Activated CD4-positive, alpha-beta T cell treated with anti-CD3 and anti-CD28 coated beads, Interleukin-2, amount 50 U/mL, for 48 hours (primary cell): ENCODE results near the gene ATL2.
"Not testable (repeated sequence)": the region's sequence is repeated elsewhere in the genome, so short reads cannot be mapped to it uniquely, and the experiment has no call there.

Experiments
- DNase-seq, 2 experiments: peaks; one replicate each; pipeline ENCODE4 v3.0.0-alpha.2; 2020

ATL2 gene

DNA sequence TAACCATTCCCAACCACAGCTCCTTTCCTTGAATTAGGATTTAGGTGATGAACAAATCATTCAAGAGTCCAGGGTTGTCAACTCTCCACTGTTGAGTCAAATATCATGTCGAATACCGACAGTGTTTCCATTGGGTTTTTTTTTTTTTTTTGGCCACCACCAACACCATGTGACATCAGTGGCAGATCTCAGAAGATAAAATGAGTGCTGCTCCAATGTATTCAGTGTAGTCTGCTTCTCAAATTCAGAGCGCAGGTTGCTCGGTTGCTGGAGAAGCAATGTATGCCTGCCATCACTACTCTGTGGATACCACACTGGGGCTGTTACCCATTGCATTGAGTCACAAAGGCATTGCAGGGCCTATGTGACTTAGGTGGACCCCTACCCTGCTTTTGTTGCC is 10.8 kb upstream of the ATL2 start:
- DNase-seq = no peak

DNA sequence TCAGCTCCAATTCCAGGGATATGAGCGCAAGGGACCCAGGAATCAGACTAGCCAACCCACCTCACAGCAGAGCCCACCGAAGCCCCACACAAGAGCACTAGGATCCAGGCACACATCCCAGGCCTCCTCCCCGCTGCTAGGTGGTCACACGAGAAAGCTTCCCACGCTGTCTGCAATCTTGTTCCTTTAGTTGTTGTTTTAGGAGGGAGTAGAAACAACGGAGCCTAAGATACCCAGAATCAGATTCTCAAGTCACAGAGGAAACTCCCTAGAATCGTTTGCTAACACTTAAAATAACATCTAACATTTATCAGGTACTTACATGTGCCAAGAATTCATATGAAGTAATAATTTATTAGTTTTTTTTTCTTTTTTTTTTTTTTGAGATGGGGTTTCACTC is 9.7 kb upstream of the ATL2 start:
- no peak for DNase-seq

DNA sequence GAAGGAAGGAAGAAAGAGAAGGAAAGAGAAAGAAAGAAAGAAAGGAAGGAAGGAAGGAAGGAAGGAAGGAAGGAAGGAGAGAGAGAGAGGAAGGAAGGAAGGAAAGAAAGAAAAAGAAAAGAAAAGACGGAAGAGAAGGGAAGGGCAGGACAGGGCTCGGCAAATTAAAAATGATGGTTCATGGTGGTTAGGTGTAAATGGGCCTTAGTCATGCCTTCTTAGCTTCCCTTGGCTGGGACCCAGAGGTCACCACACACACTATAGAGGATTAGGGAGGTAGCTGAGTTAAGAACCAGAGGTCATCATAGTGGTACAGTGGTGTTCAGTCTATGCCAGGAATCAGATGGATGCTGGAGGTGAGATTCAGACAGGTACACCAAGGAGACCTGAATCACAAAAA is 9.3 kb upstream of the ATL2 start:
- no peak for DNase-seq

DNA sequence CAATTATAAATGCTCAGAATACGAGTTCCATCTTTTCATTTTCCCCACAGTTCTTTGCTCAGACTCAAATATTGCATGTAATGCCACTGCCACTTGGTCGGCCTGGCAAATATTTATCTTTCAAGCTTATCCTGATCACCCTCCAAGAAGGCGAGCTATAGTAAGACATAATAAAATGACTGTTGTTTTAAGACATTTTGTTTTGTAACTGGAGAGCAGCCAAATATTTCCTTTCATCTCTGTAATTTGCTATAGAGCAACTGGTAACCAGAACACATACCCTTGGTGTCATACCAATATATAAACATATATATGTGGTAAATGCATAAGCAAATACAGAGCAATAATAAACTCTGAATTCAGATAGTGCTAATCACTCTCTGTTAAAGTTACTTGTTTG is 7.3 kb upstream of the ATL2 start:
- DNase-seq = no peak

DNA sequence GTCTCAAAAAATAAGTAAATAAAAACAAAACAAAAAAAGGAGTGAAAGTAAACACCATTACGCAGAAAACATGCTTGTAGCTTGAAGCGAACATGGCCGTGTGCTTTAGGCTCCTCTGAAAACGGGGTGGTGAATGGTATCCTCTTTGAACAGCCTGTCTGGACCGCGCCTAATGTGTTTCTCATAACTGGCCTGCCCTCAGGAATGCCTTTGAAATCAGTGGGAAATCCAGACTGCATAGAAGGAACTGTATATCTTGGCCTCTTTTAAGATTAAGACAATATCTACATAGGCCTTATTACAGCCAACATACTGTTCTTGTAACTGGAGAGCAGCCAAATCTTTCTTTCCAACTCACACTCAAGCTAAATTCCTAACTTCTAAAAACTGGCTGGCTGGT is 6.7 kb upstream of the ATL2 start:
- DNase-seq = not testable (repeated sequence)

DNA sequence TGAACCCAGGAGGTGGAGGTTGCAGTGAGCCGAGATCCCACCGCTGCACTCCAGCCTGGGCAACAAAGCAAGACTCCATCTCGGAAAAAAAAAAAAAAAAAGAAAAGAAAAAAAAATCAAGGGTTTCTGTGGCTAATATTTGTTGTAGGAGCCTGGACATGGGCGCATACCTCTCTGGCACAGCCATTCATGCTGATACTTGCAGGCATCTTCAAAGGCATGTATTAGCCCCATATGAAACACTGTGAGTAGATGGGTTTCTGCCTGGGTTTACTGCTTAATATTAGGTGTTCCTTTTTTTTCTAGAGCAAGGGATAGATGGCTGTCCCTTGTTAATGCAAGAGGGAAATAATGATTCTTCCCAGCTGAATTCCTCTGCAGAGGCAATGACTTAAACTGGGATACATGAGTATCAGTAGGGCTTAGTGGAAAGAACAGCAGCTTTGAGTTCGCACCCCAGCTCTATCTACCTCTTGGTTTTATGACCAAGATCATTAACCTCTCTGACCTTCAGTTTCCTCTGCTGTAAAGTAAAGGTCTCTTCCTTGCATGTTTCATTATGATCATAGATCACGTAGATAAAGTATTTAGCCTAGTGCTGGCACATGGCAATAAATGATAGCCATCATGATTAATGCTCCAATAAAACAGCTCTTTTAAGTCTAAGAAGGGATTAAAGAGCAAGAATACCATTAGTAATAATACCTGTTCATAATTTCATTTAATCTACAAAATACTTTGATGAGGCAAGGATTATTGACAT is 4.5 kb upstream of the ATL2 start:
- no peak for DNase-seq

DNA sequence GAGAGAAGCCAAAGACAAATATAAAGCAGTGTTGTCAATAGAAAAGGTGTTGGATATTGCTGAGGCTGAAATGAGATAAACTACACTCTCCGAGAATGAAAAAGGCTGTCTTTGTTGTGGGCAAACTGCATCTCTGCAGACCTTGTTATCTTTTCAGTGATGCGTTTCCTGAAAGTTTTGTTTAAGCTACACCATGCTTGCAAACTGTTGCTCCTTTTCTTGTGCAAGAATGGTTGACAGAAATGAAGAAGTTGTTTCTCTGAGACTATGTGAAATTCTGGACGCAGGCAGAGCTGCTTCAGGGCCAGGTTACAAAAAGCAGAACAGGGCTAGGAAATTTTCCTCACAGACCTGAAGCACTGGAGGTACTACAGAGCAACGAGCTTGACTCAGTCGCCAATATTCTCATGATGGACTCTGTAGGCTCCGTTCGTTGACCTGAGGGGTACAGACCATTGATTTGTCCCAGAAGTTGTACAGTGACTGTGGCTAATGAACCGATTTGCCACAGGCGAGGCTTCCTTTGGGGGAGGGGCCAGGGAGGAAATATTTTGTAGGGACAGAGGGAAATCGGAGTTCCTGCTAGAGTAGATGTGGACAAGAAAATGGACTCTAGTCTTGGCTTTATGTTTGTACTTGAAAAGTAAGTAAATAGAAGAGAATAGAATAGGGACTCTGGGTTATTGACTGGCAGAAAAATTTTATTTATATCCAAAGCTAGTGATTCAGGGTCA is 3.5 kb upstream of the ATL2 start:
- no peak for DNase-seq

DNA sequence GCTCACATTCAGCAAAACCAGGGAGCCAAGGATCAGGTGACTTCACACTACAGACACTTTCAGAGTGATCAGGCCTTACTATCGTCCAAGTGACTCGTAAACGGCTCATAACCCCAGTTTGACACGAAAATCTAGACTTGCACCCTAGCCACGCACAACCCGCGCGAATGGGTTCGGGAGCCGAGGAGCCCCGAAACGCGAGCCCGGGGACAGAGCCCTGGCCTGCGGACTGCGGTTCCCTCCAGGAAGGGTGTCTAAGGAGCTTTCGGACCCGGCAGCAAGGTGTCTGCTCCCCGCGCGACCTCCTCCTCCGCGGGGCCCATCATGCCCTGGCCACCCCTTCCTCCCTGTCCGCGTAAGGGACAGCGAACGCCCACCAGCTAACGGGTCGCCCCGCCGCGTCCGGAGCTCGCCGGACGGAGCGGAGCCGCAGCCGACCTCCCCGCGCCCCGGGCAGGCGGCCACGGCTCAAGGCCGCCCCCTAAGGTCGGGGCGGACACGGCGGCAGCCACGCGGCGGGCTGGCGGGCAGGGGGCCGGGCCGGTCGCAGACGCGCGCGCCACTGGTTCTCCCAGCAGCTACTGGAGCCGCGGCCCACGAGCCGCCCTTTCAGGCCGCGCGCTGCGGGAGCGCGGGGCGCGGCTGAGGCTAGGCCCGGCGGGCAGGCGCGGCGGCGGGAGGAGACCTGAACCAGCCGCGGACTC is 575 bp downstream of the ATL2 start:
- peak; percentile 60 to 68 for DNase-seq

DNA sequence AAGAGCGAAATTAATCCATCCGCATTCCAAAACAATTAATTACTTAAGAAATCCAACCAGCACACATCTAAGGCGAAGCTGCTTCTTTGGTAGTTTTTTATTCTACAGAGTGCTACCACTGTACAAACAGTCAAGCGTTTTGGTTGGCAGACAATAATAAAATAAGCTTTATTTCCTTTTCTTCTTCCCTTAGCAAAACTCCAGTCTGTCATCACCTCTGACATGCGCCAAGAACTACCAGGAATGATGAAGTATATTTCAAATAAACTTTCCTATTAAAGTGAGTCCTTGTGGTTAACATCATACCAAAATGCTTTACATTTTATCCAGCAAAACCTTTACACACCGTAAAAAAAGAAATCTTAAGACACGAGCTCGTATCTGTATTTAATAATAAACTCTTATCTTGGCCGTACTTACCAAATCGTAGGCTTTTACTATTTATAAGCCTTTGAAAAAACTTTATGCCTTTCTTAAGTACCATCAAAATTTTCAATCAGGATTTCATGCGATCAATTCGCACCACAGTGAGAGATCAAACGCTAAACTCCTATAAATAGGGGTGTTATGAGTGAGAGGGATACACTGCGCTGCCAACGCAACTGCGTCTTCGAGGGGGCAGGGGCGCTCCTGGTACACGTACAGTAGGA is 1.3 kb downstream of the ATL2 start:
- no peak for DNase-seq

DNA sequence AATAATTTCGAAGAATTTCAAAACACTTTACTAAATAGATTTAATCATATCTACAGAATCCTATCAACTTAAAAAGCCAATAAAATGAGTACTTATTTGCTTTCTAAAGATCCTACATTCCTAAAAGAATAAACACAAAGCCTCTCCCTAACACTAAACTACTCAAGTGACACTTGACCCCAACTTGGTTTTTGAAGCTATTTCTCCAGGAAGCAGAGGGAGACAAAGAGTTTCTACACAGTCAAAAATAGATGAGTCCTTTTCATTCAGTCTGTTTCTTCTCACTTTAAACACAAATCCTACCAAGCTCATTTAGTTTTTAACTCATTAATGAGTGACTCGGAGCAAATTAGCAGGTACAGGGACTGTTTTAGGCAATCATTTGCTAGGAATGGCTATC is 2.1 kb downstream of the ATL2 start:
- DNase-seq = no peak

DNA sequence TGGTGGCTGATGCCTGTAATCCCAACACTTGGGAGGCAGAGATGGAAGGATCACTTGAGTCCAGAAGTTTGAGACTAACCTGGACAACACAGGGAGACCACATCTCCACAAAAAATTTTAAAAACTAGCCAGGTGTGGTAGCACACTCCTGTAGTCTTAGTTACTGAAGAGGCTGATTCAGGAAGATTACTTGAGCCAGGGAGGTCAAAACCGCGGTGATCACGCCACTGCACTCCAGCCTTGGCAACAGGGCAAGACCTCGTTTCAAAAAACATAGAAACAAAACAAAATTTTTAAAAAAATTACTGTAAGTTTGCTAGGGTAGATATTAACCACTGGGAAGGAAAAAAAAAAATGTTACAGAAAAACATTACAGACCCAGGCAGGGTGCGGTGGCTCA is 5.8 kb downstream of the ATL2 start:
- DNase-seq = no peak

DNA sequence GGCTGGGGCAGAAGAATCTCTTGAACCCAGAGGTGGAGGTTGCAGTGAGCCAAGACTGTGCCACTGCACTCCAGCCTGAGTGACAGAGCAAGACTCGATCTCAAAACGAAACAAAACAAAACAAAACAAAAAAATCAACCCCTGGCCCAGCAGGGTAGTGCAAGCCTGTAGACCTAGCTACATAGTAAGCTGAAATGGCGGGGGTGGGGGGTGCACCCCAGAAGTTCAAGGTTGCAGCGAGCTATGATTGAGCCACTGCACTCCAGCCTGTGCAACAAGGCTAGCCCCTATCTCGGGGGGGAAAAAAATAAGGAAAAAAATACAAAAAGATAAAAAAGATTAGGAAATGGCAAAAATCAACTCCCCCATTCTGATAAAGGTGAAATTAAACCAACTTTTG is 6.4 kb downstream of the ATL2 start:
- no peak for DNase-seq

DNA sequence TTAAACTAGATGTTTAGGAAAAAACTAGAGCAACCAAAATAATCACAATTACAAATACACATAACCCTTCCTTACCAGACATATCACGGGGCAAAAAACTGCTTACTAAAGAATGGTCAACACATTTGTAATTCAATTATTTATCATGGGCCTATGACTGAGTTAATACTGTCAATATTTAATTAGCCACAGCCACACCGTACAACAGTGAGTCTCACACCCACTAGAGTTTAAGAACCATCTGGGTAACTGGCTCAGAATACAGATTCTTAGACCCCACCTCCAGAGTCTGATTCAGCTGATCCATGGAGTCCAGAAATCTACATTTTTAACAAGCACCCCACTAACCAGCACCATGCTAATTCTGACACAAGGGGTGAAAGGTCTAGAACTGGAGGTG is 14.8 kb downstream of the ATL2 start:
- DNase-seq = no peak

DNA sequence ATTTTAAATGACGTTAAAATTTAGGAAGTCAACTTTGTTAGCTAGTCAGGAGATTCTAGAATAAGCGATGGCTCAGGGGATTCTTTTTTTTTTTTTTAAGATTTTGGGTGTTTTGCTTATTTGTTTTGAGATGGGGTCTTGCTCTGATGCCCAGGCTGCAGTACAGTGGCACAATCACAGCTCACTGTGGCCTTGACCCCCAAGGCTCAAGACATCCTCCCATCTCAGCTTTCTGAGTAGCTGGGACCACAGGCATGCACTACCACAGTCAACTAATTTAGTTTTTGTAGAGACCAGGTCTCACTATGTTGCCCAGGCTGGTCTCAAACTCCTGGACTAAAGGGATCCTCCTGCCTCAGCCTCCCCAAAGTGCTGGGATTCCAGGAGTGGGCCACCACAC is 16.9 kb downstream of the ATL2 start:
- DNase-seq = no peak

DNA sequence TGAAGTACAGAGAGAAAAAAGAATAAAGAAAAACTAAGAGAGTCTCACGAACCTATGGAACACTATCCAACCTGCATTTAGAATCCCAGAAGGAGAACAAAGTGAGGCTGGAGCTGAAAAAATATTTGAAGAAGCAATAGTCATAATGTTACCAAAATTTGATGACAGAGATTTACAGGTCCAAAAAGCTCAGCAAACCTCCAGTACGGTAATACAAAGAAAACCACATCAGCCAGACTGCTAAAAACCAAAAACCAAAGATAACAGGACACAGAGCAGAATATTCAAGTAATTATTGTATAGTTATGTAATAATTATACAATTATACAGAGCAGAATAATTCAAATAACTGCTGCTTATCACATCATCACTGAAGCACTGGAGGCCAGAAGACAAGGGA is 23.7 kb downstream of the ATL2 start:
- no peak for DNase-seq

DNA sequence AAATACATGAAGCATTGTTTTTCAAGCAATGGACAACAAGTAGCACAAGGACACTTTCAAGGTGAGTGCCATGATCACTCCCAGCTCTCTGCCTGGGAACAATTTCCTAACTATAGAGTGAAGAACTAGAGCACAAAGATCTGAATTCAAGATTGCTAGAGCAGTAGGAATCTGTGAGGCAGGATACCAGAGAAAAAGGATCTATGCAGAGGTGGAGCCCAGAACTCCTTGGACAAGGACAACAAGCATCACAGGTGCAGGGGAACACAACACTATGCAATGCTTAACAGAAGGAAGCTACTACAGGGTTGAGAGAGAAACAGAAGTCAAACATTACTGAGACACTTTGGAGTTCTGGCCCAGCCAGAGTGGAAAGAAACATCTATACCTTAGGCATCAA is 24.7 kb downstream of the ATL2 start:
- DNase-seq = no peak

DNA sequence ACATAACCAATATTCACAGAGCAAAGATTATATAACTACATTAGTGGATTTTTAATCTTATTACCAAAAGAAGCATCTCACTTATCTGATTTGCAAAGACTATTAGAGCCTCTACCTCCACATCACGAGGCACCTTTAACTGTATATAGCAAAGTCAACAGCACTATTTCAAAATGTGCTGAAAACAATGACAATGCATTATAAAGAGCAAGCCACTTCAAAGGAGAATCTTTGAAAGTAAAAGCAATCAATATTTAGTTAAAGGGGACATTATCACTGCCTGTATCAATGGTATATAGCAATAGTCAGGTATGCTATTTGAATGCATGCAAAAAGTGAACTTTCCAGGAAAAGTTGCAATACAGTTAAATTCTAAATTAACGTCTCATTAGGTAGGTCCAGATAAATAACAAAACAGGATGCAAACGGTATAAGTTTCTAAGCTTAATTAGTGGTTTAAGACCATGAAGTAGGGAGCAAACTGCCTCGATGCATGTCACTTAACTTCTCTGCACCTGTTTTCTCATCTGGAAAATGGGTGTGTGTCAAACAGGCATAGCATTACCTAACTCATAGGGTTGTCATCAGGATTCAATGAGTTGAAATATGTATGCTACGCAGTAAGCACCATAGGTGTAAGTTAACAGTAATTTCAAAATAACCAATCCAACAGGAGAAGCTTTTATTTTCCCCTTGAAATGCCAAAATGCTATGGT is 31.6 kb downstream of the ATL2 start:
- DNase-seq = no peak

DNA sequence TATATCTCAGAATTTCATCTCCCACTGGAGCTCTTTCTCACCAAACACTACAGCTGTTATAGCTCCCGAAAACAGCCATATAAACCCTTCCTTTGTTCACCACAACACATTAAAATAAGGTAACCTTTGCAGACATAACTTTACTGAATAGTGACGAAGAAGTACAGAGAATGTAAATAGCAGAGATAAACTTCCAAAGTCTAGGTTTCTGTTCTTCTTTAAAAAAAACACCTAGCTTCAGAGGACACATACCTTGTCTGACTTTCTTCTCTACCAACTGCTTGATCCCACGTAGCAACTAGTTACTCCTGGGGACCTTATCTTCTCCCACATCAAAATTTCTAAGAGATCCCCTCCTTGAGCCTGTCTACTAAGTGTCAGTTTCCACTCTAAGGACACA is 32.3 kb downstream of the ATL2 start:
- no peak for DNase-seq

DNA sequence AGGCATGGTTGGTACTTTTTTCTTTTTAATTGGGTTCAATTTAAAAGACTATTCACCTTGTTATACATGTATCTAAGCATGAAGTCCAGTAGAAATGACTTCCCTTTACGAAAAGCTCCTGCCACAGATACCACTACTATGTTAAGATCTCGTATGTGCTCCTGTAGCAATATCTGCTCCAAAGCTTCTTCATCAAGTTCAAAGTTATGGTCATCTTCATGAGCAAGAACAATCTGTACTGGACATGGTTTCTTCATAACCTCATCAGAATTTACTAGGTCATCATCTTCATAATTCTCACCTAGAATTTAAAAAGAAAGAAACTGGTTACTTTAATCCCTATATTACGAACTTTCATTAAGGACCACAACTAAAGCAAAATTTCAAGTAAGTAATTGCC is 33.9 kb downstream of the ATL2 start:
- DNase-seq = no peak

DNA sequence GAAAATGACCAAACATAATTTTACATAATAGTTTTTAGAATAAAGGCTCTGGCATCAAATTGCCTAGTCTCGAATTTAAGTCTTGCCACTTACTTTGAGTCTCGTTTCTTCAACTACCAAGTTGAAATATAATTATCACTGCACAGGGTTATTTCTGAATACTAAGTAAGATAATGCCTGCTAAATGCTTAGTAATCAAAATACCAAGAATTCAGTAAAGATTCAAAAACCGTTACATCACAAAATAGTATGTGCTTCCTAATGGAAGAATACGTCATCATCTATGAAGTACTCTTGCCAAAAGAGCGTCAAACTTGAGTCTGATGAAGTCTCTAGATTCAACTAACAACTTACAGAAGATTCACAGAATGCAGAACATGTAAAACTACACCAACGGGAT is 40.5 kb downstream of the ATL2 start:
- DNase-seq = no peak

DNA sequence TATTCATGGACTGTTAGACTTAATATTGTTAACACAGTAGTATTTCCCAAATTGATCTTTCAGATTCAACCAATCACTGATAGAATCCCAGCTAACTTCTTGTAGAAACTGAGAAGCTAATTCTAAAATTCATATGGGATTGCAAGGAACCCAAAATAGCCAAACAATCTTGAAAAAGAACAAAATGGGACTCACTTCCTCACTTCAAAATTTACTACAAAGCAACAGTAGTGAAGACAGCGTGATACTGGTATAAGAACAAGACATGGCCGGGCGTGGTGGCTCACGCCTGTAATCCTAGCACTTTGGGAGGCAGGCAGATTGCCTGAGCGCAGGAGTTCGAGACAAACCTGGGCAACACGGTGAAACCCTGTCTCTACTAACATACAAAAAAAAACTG is 46.3 kb downstream of the ATL2 start:
- no peak for DNase-seq

DNA sequence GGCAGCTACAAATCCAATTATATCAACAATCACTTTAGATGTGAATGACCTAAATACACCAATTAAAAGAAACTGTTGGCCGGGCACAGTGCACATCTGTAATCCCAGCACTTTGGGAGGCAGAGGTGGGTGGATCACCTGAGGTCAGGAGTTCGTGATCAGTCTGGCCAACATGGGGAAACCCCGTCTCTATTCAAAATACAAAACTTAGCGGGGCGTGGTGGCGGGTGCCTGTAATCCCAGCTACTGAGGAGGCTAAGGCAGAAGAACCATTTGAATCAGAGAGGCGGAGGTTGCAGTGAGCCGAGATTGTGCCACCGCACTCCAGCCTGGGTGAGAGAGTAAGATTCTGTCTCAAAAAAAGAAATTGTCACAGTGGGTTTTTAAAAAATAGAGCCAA is 49.5 kb downstream of the ATL2 start:
- DNase-seq = no peak

DNA sequence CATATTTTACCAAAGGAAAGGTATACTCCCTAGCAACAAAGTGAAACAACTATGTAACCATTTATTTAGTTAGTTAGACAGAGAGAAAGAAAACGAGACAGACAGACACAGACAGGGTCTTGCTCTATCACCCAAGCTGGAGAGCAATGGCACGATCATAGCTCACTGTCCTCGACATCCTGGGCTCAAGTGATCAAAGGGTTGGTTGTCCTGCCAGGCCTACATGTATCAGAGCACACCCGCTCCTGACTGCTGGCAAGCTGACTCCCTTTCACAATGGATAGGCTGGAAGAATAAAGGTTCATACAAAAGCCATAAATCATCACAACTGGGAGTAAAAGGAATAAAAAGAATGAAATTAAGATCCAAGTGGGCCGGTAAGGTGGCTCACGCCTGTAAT is 53.5 kb downstream of the ATL2 start:
- no peak for DNase-seq
